GM12878 (cell line): ENCODE measurements around the gene TTLL3. TPM values are rescaled to one million over a fixed set of nuclear protein-coding genes. Genes with fewer than 3 reads are reported as not detected.

Source experiments
- ATAC-seq: fragments of 200-7000 bp; cut with Tn5 transposase; 3 replicates; pipeline ENCODE4 v1.9.1; 2020; ENCODE audit warnings: mild to moderate bottlenecking, moderate library complexity
- BruUV-seq: library from RNA; stranded (reverse); fragments of 400-500 nt; replicated peaks from 2 replicates; lab custom pipeline; 2021; lab: Mats Ljungman, UMichigan
- CTCF ChIA-PET: fragments of 300-600 bp; sonication (Branson Sonifier 250); formaldehyde crosslinking; extraction: SDS; loops from one replicate; lab custom pipeline; 2021; ENCODE audit warnings: inconsistent platforms; lab: Yijun Ruan, JAX
- POLR2A ChIA-PET: fragments of 350-600 bp; formaldehyde crosslinking; extraction: SDS; loops from one replicate; lab custom pipeline; 2021; ENCODE audit warnings: inconsistent platforms; lab: Charles Lee
- RAD21 ChIA-PET: fragments of 300-600 bp; sonication (Branson Sonifier 250); formaldehyde crosslinking; loops from one replicate; lab custom pipeline; 2023; ENCODE audit warnings: antibody characterized with exemption; ENCODE audit not compliant: unreplicated experiment; lab: Charles Lee
- SMC1A ChIA-PET: fragments of 300-600 bp; sonication (Branson Sonifier 250); formaldehyde crosslinking; loops from one replicate; lab custom pipeline; 2023; ENCODE audit not compliant: unreplicated experiment, uncharacterized antibody; lab: Charles Lee
- DNase-seq: peaks from one replicate; pipeline ENCODE4 v3.0.0-alpha.2; 2011; ENCODE audit warnings: low read depth, low spot score
- FAIRE-seq: peaks from 3 replicates; lab custom pipeline; 2011; peaks lifted over from hg19 to GRCh38; lab: Jason Lieb, UNC
- H2AFZ ChIP-seq: 2 replicates; pipeline ENCODE4 v1.6.0; 2011; ENCODE audit warnings: low read depth, low read length, control low read depth; ENCODE audit not compliant: control insufficient read depth
- H3K27ac ChIP-seq: 2 replicates; pipeline ENCODE4 v1.5.1; 2011; ENCODE audit warnings: control low read depth; ENCODE audit not compliant: control insufficient read depth, insufficient read depth
- H3K27me3 ChIP-seq, 2 experiments: replicated peaks in 1 of 2; 2 replicates each; pipeline versions ENCODE4 v1.6.0 to v1.6.1; 2011; ENCODE audit warnings: low read length in 1 of 2; ENCODE audit not compliant: control insufficient read depth in 2 of 2, insufficient read depth in 2 of 2
- H3K36me3 ChIP-seq, 2 experiments: 2 replicates each; pipeline ENCODE4 v1.5.1; 2011; ENCODE audit warnings: low read length in 1 of 2; ENCODE audit not compliant: control insufficient read depth in 2 of 2, insufficient read depth in 2 of 2
- H3K4me1 ChIP-seq: 2 replicates; pipeline ENCODE4 v1.6.1; 2011; ENCODE audit warnings: mild to moderate bottlenecking, low read length, moderate library complexity, mixed read lengths; ENCODE audit not compliant: control insufficient read depth, insufficient read depth
- H3K4me2 ChIP-seq: 2 replicates; pipeline ENCODE4 v1.6.0; 2011; ENCODE audit warnings: control low read depth; ENCODE audit not compliant: control insufficient read depth, insufficient read depth
- H3K4me3 ChIP-seq: fragments of 200-600 bp; sonication (generic); 2 replicates; pipeline ENCODE4 v1.5.1; 2016
- H3K79me2 ChIP-seq: 2 replicates; pipeline ENCODE4 v1.6.0; 2011; ENCODE audit warnings: low read length; ENCODE audit not compliant: control insufficient read depth, insufficient read depth
- H3K9ac ChIP-seq: 2 replicates; pipeline ENCODE4 v1.8.0; 2011; ENCODE audit warnings: low read length, control low read depth, mixed read lengths; ENCODE audit not compliant: control insufficient read depth, insufficient read depth
- H3K9me3 ChIP-seq: replicated peaks from 3 replicates; pipeline ENCODE4 v1.5.1; 2011; ENCODE audit warnings: mild to moderate bottlenecking, low read length; ENCODE audit not compliant: control insufficient read depth, insufficient read depth
- H4K20me1 ChIP-seq: 2 replicates; pipeline ENCODE4 v1.6.0; 2011; ENCODE audit not compliant: control insufficient read depth, insufficient read depth
- ATF7 ChIP-seq: fragments of 450-650 bp; IDR thresholded peaks from 2 replicates; pipeline ENCODE4 v1.6.1; 2016; ENCODE audit warnings: low read depth, mild to moderate bottlenecking
- ELK1 ChIP-seq: IDR thresholded peaks from 2 replicates; pipeline ENCODE4 v1.6.1; 2012; ENCODE audit warnings: low read depth, low read length, improper control_type of control experiment
- IKZF1 ChIP-seq: fragments of 450-650 bp; conservative IDR thresholded peaks from 2 replicates; pipeline ENCODE4 v1.6.1; 2017; ENCODE audit warnings: antibody characterized with exemption, mild to moderate bottlenecking
- JUNB ChIP-seq: IDR thresholded peaks from 2 replicates; pipeline ENCODE4 v1.6.1; 2016; ENCODE audit warnings: antibody characterized with exemption, mild to moderate bottlenecking
- NR2F1 ChIP-seq: fragments of 450-650 bp; conservative IDR thresholded peaks from 2 replicates; pipeline ENCODE4 v1.6.1; 2017; ENCODE audit warnings: mild to moderate bottlenecking
- SKIL ChIP-seq: fragments of 450-650 bp; IDR thresholded peaks from 2 replicates; pipeline ENCODE4 v1.6.1; 2017; ENCODE audit warnings: mild to moderate bottlenecking, low read depth, inconsistent platforms; ENCODE audit not compliant: poor library complexity, severe bottlenecking
- TCF7 ChIP-seq: IDR thresholded peaks from 2 replicates; pipeline ENCODE4 v1.6.1; 2014; ENCODE audit warnings: antibody characterized with exemption, borderline replicate concordance
- WGBS: methylation state at CpG from one replicate; pipeline ENCODE4 v1.1.6; 2016; ENCODE audit warnings: low lambda C conversion rate; ENCODE audit not compliant: insufficient replicate concordance, insufficient coverage; ENCODE audit errors: missing lambda C conversion rate; 5-methylcytosine and 5-hydroxymethylcytosine counted together
- in situ Hi-C: fragments of 300-500 bp; cut with MboI; formaldehyde crosslinking; loops from 9 replicates; pipeline ENCODE4 v1.14.3; 2018; ENCODE audit warnings: mixed read lengths
- intact Hi-C: fragments of 100-400 bp; cut with micrococcal nuclease; formaldehyde crosslinking; loops from one replicate; pipeline ENCODE4 v1.14.2; 2022; ENCODE audit not compliant: unreplicated experiment
- polyA plus RNA-seq, 11 experiments: library from polyadenylated mRNA; depleted of rRNA in 4 of 11; unstranded in 6 of 11; stranded (reverse) in 5 of 11; fragments of >200 nt; fragmentation: Nextera tagmentation in 4 of 11; fragmentation: Illumina TruSeq in 1 of 11; extraction: Ambion mirVana in 4 of 11; extraction: Trizol in 1 of 11; gene quantifications; 1 replicate in 1 of 11; 2 replicates in 10 of 11; pipeline versions ENCODE4 v1.2.1 to v1.2.3, GENCODE V29; 2011 to 2016; ENCODE audit warnings: inconsistent platforms in 2 of 11, missing spikeins in 2 of 11, low read depth in 1 of 11
- total RNA-seq, 4 experiments: library from RNA; depleted of rRNA in 3 of 4; stranded (reverse); fragments of >200 nt in 3 of 4; fragmentation: Illumina TruSeq in 1 of 4; extraction: Trizol in 1 of 4; gene quantifications; 2 replicates each; pipeline versions ENCODE4 v1.2.1 to v1.2.3, GENCODE V29; 2013 to 2021

TTLL3 gene
- total and polyA plus RNA-seq, 10 of the 15 experiments (the other 5 are each of a cell fraction or from before 2014, with no cell fraction given): 4.2 to 51.3 (median 18.9) TPM

- peak overlapping the region; percentile 89 for H3K4me3 ChIP-seq
- H3K27me3 ChIP-seq: no peaks in the 10 kb centered on the region
- no TSS peak for BruUV-seq
- peak overlapping the region; percentile 45 for H3K27ac ChIP-seq
- no peak overlapping the region for H2AFZ ChIP-seq
- SMC1A ChIA-PET: interaction anchor here (1.6 kb wide), 1 partner anchor 13 kb away, joined by 7 read pairs; no protein-coding TSS in a partner anchor
- in situ Hi-C loops: no loop called here
- H3K9ac ChIP-seq: peak overlapping the region; percentile 97
- H4K20me1 ChIP-seq: peaks cover 6% of the 10 kb centered on the region; the same call in 1 of the 2 replicates
- no peak for DNase-seq
- POLR2A ChIA-PET: interaction anchor here (1.2 to 2.8 kb wide), 2 partner anchors 14 to 19 kb away, joined by 4 to 19 read pairs; no protein-coding TSS in a partner anchor
- TF ChIP-seq TCF7 (no peak), SKIL (no peak), IKZF1 (no peak), NR2F1 (no peak), JUNB (no peak), ATF7 (no peak), ELK1 (no peak)
- TF ChIP-seq, all 136 proteins: peak for 0
- no peak for ATAC-seq
- intact Hi-C loops: loop anchor here (5.0 kb wide), 3 partner anchors 62 to 142 kb away; partner anchors contain the start of genes BRPF1 and CRELD1
- RAD21 ChIA-PET: interaction anchor here (1.8 kb wide), 1 partner anchor 14 kb away, joined by 5 read pairs; no protein-coding TSS in a partner anchor
- Histone ChIP-seq H3K9me3 (no peaks in the 10 kb centered on the region), H3K36me3 (peaks cover 9 to 26% of the 10 kb centered on the region in 2 experiments), H3K4me1 (peaks cover 14% of the 10 kb centered on the region), H3K4me2 (peak overlapping the region; percentile 36), H3K79me2 (peaks cover 68% of the 10 kb centered on the region)
- CTCF ChIA-PET: interaction anchor here (1.2 kb wide), 1 partner anchor 17 kb away, joined by 4 read pairs; no protein-coding TSS in a partner anchor
- no peak for FAIRE-seq
- WGBS: 78% methylated on average over 11 of the region's 11 CpGs
These were observed 15.7 kb upstream of the TTLL3 start for GRCh38 chr3:9794400-9794799.
